GM12891 (cell line): ENCODE results near the gene PCDH9.

Source experiments
- DNase-seq: peaks from one replicate; pipeline ENCODE4 v3.0.0; 2011; ENCODE audit warnings: low spot score; ENCODE audit not compliant: insufficient read length
- FAIRE-seq: peaks from 2 replicates; lab custom pipeline; 2011; peaks lifted over from hg19 to GRCh38; lab: Jason Lieb, UNC
- PAX5 ChIP-seq: IDR thresholded peaks from 2 replicates; pipeline ENCODE4 v1.6.1; 2011; ENCODE audit warnings: low read length, moderate library complexity, mild to moderate bottlenecking; ENCODE audit not compliant: insufficient read depth, severe bottlenecking
- POLR2A ChIP-seq: IDR thresholded peaks from 2 replicates; pipeline ENCODE4 v1.6.1; 2011; ENCODE audit warnings: low read depth, low read length, control low read depth
- POLR2AphosphoS5 ChIP-seq: IDR thresholded peaks from 2 replicates; pipeline ENCODE4 v1.6.1; 2011; ENCODE audit warnings: low read depth, low read length, control low read depth
- POU2F2 ChIP-seq: IDR thresholded peaks from 2 replicates; pipeline ENCODE4 v1.6.1; 2011; ENCODE audit warnings: low read depth, mild to moderate bottlenecking, control low read depth, low read length, moderate library complexity
- SPI1 ChIP-seq: IDR thresholded peaks from 2 replicates; pipeline ENCODE4 v1.6.1; 2011; ENCODE audit warnings: low read depth, low read length, control low read depth
- TAF1 ChIP-seq: IDR thresholded peaks from 2 replicates; pipeline ENCODE4 v1.6.1; 2011; ENCODE audit warnings: low read depth, low read length, control low read depth

Gene PCDH9

GRCh38 chr13:67094952-67095351 lies 135.2 kb downstream of the PCDH9 start:
- no peak for DNase-seq
- no peak for TF ChIP-seq POLR2AphosphoS5
- TF ChIP-seq SPI1 = no peak
- TF ChIP-seq POLR2A = no peak
- TF ChIP-seq TAF1 = no peak
- no peak for TF ChIP-seq PAX5
- TF ChIP-seq POU2F2 = no peak
- no peak for FAIRE-seq

- DNase-seq (no peak), FAIRE-seq (no peak)
- no peak for TF ChIP-seq POU2F2
Observed at GRCh38 chr13:67094078-67094477, 136.1 kb downstream of the PCDH9 start.

GRCh38 chr13:67091603-67092002 lies 138.5 kb downstream of the PCDH9 start:
- FAIRE-seq (no peak), DNase-seq (no peak)
- TF ChIP-seq POLR2A = no peak
- no peak for TF ChIP-seq SPI1
- TF ChIP-seq POU2F2 = no peak
- no peak for TF ChIP-seq PAX5
- no peak for TF ChIP-seq POLR2AphosphoS5
- no peak for TF ChIP-seq TAF1

- no peak for DNase-seq
- no peak for FAIRE-seq
- TF ChIP-seq PAX5 (no peak), POLR2AphosphoS5 (no peak), POU2F2 (no peak), POLR2A (no peak), SPI1 (no peak), TAF1 (no peak)
Observed at GRCh38 chr13:67090856-67091255, 139.3 kb downstream of the PCDH9 start.

DNA sequence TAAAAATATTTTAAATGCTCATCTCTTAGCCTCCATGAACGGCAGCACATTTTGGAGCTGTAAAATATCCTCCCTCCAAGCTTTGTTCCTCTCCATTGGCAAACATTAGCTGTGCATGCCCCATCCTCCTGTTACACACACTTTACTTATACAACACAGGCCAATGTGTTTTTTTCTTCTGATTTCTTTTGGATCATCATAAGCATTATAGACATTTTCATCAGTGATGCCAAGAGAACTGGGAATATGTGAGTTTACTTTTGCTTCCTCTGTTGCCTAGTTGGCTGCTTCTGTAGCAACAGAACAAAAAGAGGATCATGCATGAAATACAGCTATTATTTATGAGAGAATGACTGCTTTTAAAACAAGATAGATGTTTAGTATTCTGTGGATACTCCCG lies 142.6 kb downstream of the PCDH9 start:
- no peak for TF ChIP-seq PAX5
- no peak for TF ChIP-seq POU2F2
- TF ChIP-seq POLR2A = no peak
- no peak for FAIRE-seq
- no peak for DNase-seq

GRCh38 chr13:67086260-67086659 lies 143.9 kb downstream of the PCDH9 start:
- FAIRE-seq (no peak), DNase-seq (no peak)
- no peak for TF ChIP-seq PAX5
- no peak for TF ChIP-seq SPI1
- TF ChIP-seq POLR2A = no peak
- TF ChIP-seq POU2F2 = no peak
- no peak for TF ChIP-seq POLR2AphosphoS5
- TF ChIP-seq TAF1 = no peak

GRCh38 chr13:67084066-67084465 lies 146.1 kb downstream of the PCDH9 start:
- TF ChIP-seq PAX5 = no peak
- TF ChIP-seq POLR2A = no peak
- no peak for TF ChIP-seq SPI1
- TF ChIP-seq POU2F2 = no peak
- TF ChIP-seq POLR2AphosphoS5 = no peak
- no peak for TF ChIP-seq TAF1
- DNase-seq (no peak), FAIRE-seq (no peak)

- DNase-seq (no peak), FAIRE-seq (no peak)
- TF ChIP-seq POU2F2 = no peak
- TF ChIP-seq SPI1 = no peak
- TF ChIP-seq POLR2A = no peak
- no peak for TF ChIP-seq PAX5
- no peak for TF ChIP-seq POLR2AphosphoS5
- TF ChIP-seq TAF1 = no peak
Observed at GRCh38 chr13:67083519-67083918, 146.6 kb downstream of the PCDH9 start.

DNA sequence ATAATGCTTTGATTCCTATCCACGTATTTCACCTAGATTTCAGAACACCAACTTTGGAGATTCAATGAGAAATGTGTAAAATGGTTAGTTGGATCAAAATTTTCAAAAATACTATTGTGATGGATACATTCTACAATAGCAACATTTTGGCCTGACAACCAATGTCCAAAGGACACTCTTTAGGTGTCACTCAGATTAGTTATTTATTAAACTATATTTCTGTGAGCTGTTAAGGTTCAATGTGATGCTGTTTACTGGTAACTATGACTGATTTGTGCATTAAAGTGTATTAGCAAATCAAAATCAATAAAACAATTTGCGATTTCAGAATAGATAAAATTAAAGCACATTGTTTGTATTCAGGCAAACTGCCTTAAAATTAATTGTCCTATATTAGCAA lies 149.8 kb downstream of the PCDH9 start:
- no peak for FAIRE-seq
- DNase-seq = no peak
- TF ChIP-seq TAF1 (no peak), SPI1 (no peak), POU2F2 (no peak), POLR2A (no peak), POLR2AphosphoS5 (no peak), PAX5 (no peak)

- no peak for TF ChIP-seq POLR2A
- no peak for TF ChIP-seq TAF1
- TF ChIP-seq SPI1 = no peak
- no peak for TF ChIP-seq PAX5
- no peak for TF ChIP-seq POLR2AphosphoS5
- TF ChIP-seq POU2F2 = no peak
- no peak for FAIRE-seq
- DNase-seq = no peak
Observed at GRCh38 chr13:67078062-67078461, 152.1 kb downstream of the PCDH9 start.

- DNase-seq (no peak), FAIRE-seq (no peak)
- no peak for TF ChIP-seq PAX5
- no peak for TF ChIP-seq POLR2AphosphoS5
- no peak for TF ChIP-seq POLR2A
- TF ChIP-seq TAF1 = no peak
- TF ChIP-seq POU2F2 = no peak
- TF ChIP-seq SPI1 = no peak
Observed at GRCh38 chr13:67077132-67077531, 153.0 kb downstream of the PCDH9 start.
